A549 (cell line): ENCODE data around the gene SLC35F3. TPM values are rescaled to one million over a fixed set of nuclear protein-coding genes. Genes with fewer than 3 reads are reported as not detected.

Source experiments
- ATAC-seq, 2 experiments: fragments of 200-7000 bp in 1 of 2; fragments of >200 bp in 1 of 2; cut with Nextera tagmentation in 1 of 2; cut with Tn5 transposase in 1 of 2; 3 replicates each; pipeline versions ENCODE4 v1.8.0 to v1.9.1; 2018 to 2020; ENCODE audit warnings: mild to moderate bottlenecking in 1 of 2, moderate library complexity in 1 of 2
- CTCF ChIA-PET: fragments of 300-600 bp; sonication (Branson Sonifier 250); formaldehyde crosslinking; extraction: SDS; loops from one replicate; lab custom pipeline; 2021; ENCODE audit warnings: antibody characterized with exemption, inconsistent platforms; lab: Yijun Ruan, JAX
- POLR2A ChIA-PET: fragments of 350-600 bp; formaldehyde crosslinking; extraction: SDS; loops from one replicate; lab custom pipeline; 2021; ENCODE audit warnings: antibody characterized with exemption, inconsistent platforms; lab: Yijun Ruan, JAX
- DNase-seq, 2 experiments: peaks; one replicate each; pipeline versions ENCODE4 v3.0.0 to v3.0.0-alpha.2; 2011 to 2016; ENCODE audit warnings: low read depth in 1 of 2, low spot score in 1 of 2
- FAIRE-seq: peaks from 2 replicates; lab custom pipeline; 2011; peaks lifted over from hg19 to GRCh38; lab: Jason Lieb, UNC
- H3K27ac ChIP-seq, 2 experiments: fragments of >200 bp; sonication (Bioruptor Twin); formaldehyde crosslinking; 3 replicates each; pipeline ENCODE4 v1.5.1; 2016 to 2017
- H3K4me1 ChIP-seq: fragments of >200 bp; sonication (Bioruptor Twin); formaldehyde crosslinking; 3 replicates; pipeline ENCODE4 v1.6.1; 2016
- H3K4me2 ChIP-seq: fragments of >200 bp; sonication (Bioruptor Twin); formaldehyde crosslinking; 3 replicates; pipeline ENCODE4 v1.6.1; 2016
- H3K4me3 ChIP-seq: fragments of >200 bp; sonication (Bioruptor Twin); formaldehyde crosslinking; 3 replicates; pipeline ENCODE4 v1.5.1; 2016
- H3K9me3 ChIP-seq: fragments of >200 bp; sonication (Bioruptor Twin); formaldehyde crosslinking; 3 replicates; pipeline ENCODE4 v1.6.1; 2016
- BHLHE40 ChIP-seq: IDR thresholded peaks from 2 replicates; pipeline ENCODE4 v1.6.1; 2012; ENCODE audit warnings: low read depth, low read length, inconsistent platforms
- CBX8 ChIP-seq: fragments of 200-600 bp; sonication (generic); IDR thresholded peaks from 2 replicates; pipeline ENCODE4 v1.6.1; 2016
- CHD4 ChIP-seq: fragments of 200-600 bp; sonication (generic); IDR thresholded peaks from 2 replicates; pipeline ENCODE4 v1.6.1; 2016; ENCODE audit warnings: antibody characterized with exemption, mild to moderate bottlenecking, borderline replicate concordance
- FOSL2 ChIP-seq, 2 experiments: fragments of 450-650 bp in 1 of 2; fragments of >200 bp in 1 of 2; sonication (Bioruptor Twin) in 1 of 2; formaldehyde crosslinking; IDR thresholded peaks; 2 replicates each; pipeline versions ENCODE4 v1.5.0 to v1.6.1; 2016 to 2020; ENCODE audit warnings: mild to moderate bottlenecking in 1 of 2, moderate library complexity in 1 of 2
- GATA3 ChIP-seq: IDR thresholded peaks from 2 replicates; pipeline ENCODE4 v1.6.1; 2012; ENCODE audit warnings: borderline replicate concordance
- JUN ChIP-seq, 2 experiments: fragments of >200 bp; sonication (Bioruptor Twin); formaldehyde crosslinking; IDR thresholded peaks; 2 replicates in 1 of 2; 3 replicates in 1 of 2; pipeline ENCODE4 v1.6.1; 2016 to 2017
- JUNB ChIP-seq: fragments of >200 bp; sonication (Bioruptor Twin); formaldehyde crosslinking; IDR thresholded peaks from 2 replicates; pipeline ENCODE4 v1.6.1; 2016
- MAFK ChIP-seq: fragments of 450-650 bp; IDR thresholded peaks from 2 replicates; pipeline ENCODE4 v1.6.1; 2014; ENCODE audit not compliant: partially characterized antibody
- POLR2A ChIP-seq: IDR thresholded peaks from 2 replicates; pipeline ENCODE4 v1.6.1; 2012; ENCODE audit warnings: mild to moderate bottlenecking, low read length
- RARB ChIP-seq: fragments of 250-450 bp; sonication (Bioruptor Pico); IDR thresholded peaks from 2 replicates; pipeline ENCODE4 v1.8.0; 2021; ENCODE audit warnings: mild to moderate bottlenecking, moderate library complexity
- REST ChIP-seq: fragments of 200-600 bp; sonication (generic); IDR thresholded peaks from 2 replicates; pipeline ENCODE4 v1.6.1; 2016; ENCODE audit warnings: antibody characterized with exemption, mild to moderate bottlenecking, moderate library complexity
- RFX5 ChIP-seq: fragments of 450-650 bp; IDR thresholded peaks from 2 replicates; pipeline ENCODE4 v1.7.1; 2014; ENCODE audit warnings: antibody characterized with exemption, mild to moderate bottlenecking, moderate library complexity
- RNF2 ChIP-seq: fragments of 200-600 bp; sonication (generic); IDR thresholded peaks from 2 replicates; pipeline ENCODE4 v1.6.1; 2016; ENCODE audit warnings: low read depth, mild to moderate bottlenecking, antibody characterized with exemption, moderate library complexity, borderline replicate concordance
- TFCP2L1 ChIP-seq: fragments of 250-450 bp; sonication (Bioruptor Pico); IDR thresholded peaks from 2 replicates; pipeline ENCODE4 v1.5.0; 2021; ENCODE audit warnings: mild to moderate bottlenecking
- ZNF302 ChIP-seq: fragments of 250-450 bp; sonication (Bioruptor Pico); IDR thresholded peaks from 2 replicates; pipeline ENCODE4 v1.9.0; 2021; ENCODE audit warnings: inconsistent platforms, mild to moderate bottlenecking, moderate library complexity
- WGBS: methylation state at CpG from one replicate; pipeline ENCODE4 v1.1.6; 2017; ENCODE audit errors: missing lambda C conversion rate; 5-methylcytosine and 5-hydroxymethylcytosine counted together
- polyA plus RNA-seq, 4 experiments: library from polyadenylated mRNA; depleted of rRNA in 3 of 4; stranded (reverse); fragments of >200 nt; fragmentation: RNase III in 1 of 4; extraction: RNeasy Plus Mini Kit Qiagen cat#74134 plus additional on column Dnase treatment in 1 of 4; gene quantifications; 2 replicates in 3 of 4; 3 replicates in 1 of 4; pipeline ENCODE4 v1.2.3, GENCODE V29; 2011 to 2017
- TF ChIP-seq, protein P1 (sequence below): fragments of 250-450 bp; sonication (Bioruptor Pico); IDR thresholded peaks from 2 replicates; pipeline ENCODE4 v1.5.0; 2021; ENCODE audit warnings: mild to moderate bottlenecking, moderate library complexity, borderline replicate concordance
- TF ChIP-seq, protein P2 (sequence below): fragments of >200 bp; sonication (Bioruptor Twin); formaldehyde crosslinking; IDR thresholded peaks from 2 replicates; pipeline ENCODE4 v1.6.1; 2016
- TF ChIP-seq, protein P3 (sequence below): fragments of 150-350 bp; IDR thresholded peaks from 2 replicates; pipeline ENCODE4 v1.6.1; 2014; ENCODE audit warnings: low read depth, mild to moderate bottlenecking, low read length

The SLC35F3 gene
- polyA plus RNA-seq, 2 of the 4 experiments (the other 2 are of a cell fraction), result 5.5 to 7.8 TPM

- TF ChIP-seq REST (no peak), CHD4 (no peak)
These were observed 117.8 kb downstream of the SLC35F3 start (continued) for GRCh38 chr1:234022302-234022701.

DNA sequence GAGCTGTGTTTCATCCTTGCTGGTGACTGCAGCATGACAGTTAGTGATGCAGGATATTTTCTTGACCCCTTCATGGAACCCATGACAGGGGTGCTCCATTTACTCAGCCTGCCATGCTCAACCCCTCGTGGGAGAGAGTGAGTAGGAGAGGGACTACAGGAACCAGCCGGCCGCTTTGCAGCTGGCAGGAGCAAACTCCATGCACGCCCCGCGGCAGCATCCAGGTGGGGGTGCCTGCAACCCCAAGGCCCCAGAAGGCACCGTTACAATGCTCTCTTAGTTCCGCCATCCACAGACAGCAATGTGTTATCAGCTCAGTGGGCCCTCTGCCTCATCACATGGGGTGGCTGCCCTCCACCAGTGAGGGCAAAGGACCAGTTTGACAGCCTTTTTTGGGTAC is 135.1 kb downstream of the SLC35F3 start:
- CTCF ChIA-PET, result interaction anchor here (0.8 kb wide), 2 partner anchors 10 to 12 kb away, joined by 3 read pairs; no protein-coding TSS in a partner anchor
- Histone ChIP-seq H3K4me3 (no peak overlapping the region), H3K9me3 (peaks cover 5% of the 10 kb centered on the region; the same call in 1 of the 3 replicates), H3K4me2 (no peak overlapping the region), H3K4me1 (no peaks in the 10 kb centered on the region), H3K27ac (no peak overlapping the region)
- FAIRE-seq (no peak), ATAC-seq (no peak), DNase-seq (no peak)
- 89% methylated on average over 8 of the region's 8 CpGs for WGBS
- TF ChIP-seq FOSL2 (IDR thresholded peaks at IDR 0.05) (no peak), FOSL2 (CRISPR knock-in tag; IDR thresholded peaks at IDR 0.05) (no peak), MAFK (no peak), TFCP2L1 (CRISPR knock-in tag) (no peak), GATA3 (no peak)
- TF ChIP-seq, protein P1, sequence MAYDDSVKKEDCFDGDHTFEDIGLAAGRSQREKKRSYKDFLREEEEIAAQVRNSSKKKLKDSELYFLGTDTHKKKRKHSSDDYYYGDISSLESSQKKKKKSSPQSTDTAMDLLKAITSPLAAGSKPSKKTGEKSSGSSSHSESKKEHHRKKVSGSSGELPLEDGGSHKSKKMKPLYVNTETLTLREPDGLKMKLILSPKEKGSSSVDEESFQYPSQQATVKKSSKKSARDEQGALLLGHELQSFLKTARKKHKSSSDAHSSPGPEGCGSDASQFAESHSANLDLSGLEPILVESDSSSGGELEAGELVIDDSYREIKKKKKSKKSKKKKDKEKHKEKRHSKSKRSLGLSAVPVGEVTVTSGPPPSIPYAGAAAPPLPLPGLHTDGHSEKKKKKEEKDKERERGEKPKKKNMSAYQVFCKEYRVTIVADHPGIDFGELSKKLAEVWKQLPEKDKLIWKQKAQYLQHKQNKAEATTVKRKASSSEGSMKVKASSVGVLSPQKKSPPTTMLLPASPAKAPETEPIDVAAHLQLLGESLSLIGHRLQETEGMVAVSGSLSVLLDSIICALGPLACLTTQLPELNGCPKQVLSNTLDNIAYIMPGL (CRISPR knock-in tag), result no peak
- POLR2A ChIA-PET, result no interaction called here

DNA sequence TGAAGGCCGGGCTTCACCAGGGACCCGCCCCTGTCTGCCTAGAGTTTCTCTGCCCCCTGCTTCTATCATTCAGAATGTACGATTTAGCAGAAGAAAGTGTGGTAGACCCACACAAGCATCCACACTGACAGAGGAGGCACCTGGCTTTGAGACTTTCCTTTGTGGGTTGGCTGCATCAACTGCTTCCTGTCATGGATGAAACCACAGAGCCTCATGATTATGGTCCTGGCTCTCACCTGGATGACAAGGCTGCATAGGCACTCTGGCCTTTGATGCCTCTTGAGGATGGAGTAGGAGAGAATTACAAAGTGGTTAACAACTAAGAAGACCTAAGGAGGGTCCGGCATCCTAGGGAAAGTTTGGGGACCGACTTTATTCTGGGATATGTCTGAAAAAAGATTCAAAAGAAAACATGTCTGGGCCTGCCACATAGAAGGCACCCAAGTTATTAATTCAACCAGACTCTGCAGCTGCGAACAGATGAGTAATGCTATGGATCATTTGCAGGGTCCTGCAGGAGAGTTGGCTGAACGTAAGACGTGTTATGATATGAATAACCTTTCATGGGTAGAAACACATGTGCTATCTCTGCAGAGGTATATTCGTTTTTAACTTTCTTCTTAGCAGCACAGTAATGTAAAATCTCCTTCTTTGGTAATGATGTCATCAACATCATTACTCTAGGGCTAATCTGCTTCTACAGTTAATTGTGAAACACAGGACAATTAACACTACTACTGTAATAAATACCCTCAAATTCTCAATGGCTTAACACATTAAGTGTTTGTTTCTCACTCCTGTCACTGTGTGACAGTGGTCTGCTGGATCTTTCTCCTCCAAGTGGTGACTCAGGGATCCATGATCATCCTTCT is 136.2 kb downstream of the SLC35F3 start:
- no peak overlapping the region for H3K27ac ChIP-seq
- DNase-seq (no peak), FAIRE-seq (no peak), ATAC-seq (no peak)
- no peaks in the 10 kb centered on the region for H3K4me1 ChIP-seq
- ChIA-PET POLR2A (no interaction called here), CTCF (no interaction called here)
- H3K9me3 ChIP-seq, result peaks cover 5% of the 10 kb centered on the region; the same call in 1 of the 3 replicates
- H3K4me2 ChIP-seq, result no peak overlapping the region
- TF ChIP-seq JUN (IDR thresholded peaks at IDR 0.05), result no peak
- TF ChIP-seq JUNB, result no peak
- no peak for TF ChIP-seq RFX5
- no peak for TF ChIP-seq RARB (CRISPR knock-in tag)
- TF ChIP-seq, protein P2, sequence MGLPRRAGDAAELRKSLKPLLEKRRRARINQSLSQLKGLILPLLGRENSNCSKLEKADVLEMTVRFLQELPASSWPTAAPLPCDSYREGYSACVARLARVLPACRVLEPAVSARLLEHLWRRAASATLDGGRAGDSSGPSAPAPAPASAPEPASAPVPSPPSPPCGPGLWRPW, result no peak
- TF ChIP-seq POLR2A, result no peak
- no peak for TF ChIP-seq FOSL2 (IDR thresholded peaks at IDR 0.05)
- TF ChIP-seq FOSL2 (CRISPR knock-in tag; IDR thresholded peaks at IDR 0.05), result no peak
- TF ChIP-seq BHLHE40, result no peak
- TF ChIP-seq, protein P3, sequence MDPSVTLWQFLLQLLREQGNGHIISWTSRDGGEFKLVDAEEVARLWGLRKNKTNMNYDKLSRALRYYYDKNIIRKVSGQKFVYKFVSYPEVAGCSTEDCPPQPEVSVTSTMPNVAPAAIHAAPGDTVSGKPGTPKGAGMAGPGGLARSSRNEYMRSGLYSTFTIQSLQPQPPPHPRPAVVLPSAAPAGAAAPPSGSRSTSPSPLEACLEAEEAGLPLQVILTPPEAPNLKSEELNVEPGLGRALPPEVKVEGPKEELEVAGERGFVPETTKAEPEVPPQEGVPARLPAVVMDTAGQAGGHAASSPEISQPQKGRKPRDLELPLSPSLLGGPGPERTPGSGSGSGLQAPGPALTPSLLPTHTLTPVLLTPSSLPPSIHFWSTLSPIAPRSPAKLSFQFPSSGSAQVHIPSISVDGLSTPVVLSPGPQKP, result no peak
- TF ChIP-seq CBX8, result no peak
- TF ChIP-seq ZNF302 (CRISPR knock-in tag), result no peak
- no peak for TF ChIP-seq RNF2
- H3K4me3 ChIP-seq, result no peak overlapping the region
- WGBS, result 78% methylated on average over 9 of the region's 9 CpGs
